ENCODE measurements around the gene TNNI2. TPM values are rescaled to one million over a fixed set of nuclear protein-coding genes. Genes with fewer than 3 reads are reported as not detected.

TNNI2 gene
- total RNA-seq, 2 experiments from 2014 or later = 2.5 to 14.3 TPM

- Histone ChIP-seq H3K27ac (ENCODE audit: low read depth, low read length, poor library complexity, severe bottlenecking) (peak within 1 kb of the TSS; percentile 96), H3K4me1 (ENCODE audit: insufficient read depth, low read length, poor library complexity, severe bottlenecking) (peaks cover 53% of the 10 kb centered on the region), H3K36me3 (ENCODE audit: insufficient read depth, low read length) (no peaks in the 10 kb centered on the region; the same call in 1 of the 2 replicates), H4K20me1 (ENCODE audit: insufficient read depth, low read length) (peaks cover 10% of the 10 kb centered on the region), H3K4me3 (ENCODE audit: low read depth, low read length, poor library complexity, severe bottlenecking) (peak within 1 kb of the TSS; percentile 93), H3K9me3 (ENCODE audit: low read length) (no peaks in the 10 kb centered on the region), H2AFZ (ENCODE audit: low read length) (peak within 1 kb of the TSS; percentile 26; the same call in 1 of the 2 replicates), H3K4me2 (ENCODE audit: low read length) (peak within 1 kb of the TSS; percentile 85), H3K79me2 (ENCODE audit: insufficient read depth, low read depth, low read length) (peaks cover 29% of the 10 kb centered on the region), H3K9me2 (ENCODE audit: insufficient read depth, low read length) (no peaks in the 10 kb centered on the region)
- ChIA-PET POLR2A (interaction anchor here (1.3 kb wide), 2 partner anchors 12 to 14 kb away, joined by 3 to 4 read pairs; partner anchors contain the start of gene TNNI2), CTCF (ENCODE audit: unreplicated experiment) (interaction anchor here (1.1 kb wide), 1 partner anchor 12 kb away, joined by 10 read pairs; no protein-coding TSS in a partner anchor)
- intact Hi-C loops (cut with micrococcal nuclease; ENCODE audit: unreplicated experiment) = loop anchor here (1.0 to 5.0 kb wide), 3 partner anchors 13 to 534 kb away; no protein-coding TSS in a partner anchor
- BruUV-seq (replicated peaks) = no TSS peak
- TF ChIP-seq EZH2phosphoT487 (IDR thresholded peaks at IDR 0.05; ENCODE audit: borderline replicate concordance, low read depth, low read length) (no peak), CTCF (conservative IDR thresholded peaks at IDR 0.05; ENCODE audit: low read length) (no peak)
- peak; percentile 96 for DNase-seq (ENCODE audit: low spot score)
Measured at GRCh38 chr11:1852877-1853276, 14.1 kb downstream of the TNNI2 start, which contains the start of gene LSP1. Gene LSP1 (plus strand): TSS chr11:1853084. CDS start chr11:1853145, 61 bp downstream.

- Histone ChIP-seq H3K4me1 (ENCODE audit: insufficient read depth, low read length, poor library complexity, severe bottlenecking) (peaks cover 53% of the 10 kb centered on the region), H3K4me2 (ENCODE audit: low read length) (peak overlapping the region; percentile 85), H3K9me3 (ENCODE audit: low read length) (no peaks in the 10 kb centered on the region), H4K20me1 (ENCODE audit: insufficient read depth, low read length) (peaks cover 10% of the 10 kb centered on the region), H3K27ac (ENCODE audit: low read depth, low read length, poor library complexity, severe bottlenecking) (peak overlapping the region; percentile 96), H3K4me3 (ENCODE audit: low read depth, low read length, poor library complexity, severe bottlenecking) (peak overlapping the region; percentile 93), H3K36me3 (ENCODE audit: insufficient read depth, low read length) (no peaks in the 10 kb centered on the region; the same call in 1 of the 2 replicates), H2AFZ (ENCODE audit: low read length) (no peak overlapping the region), H3K9me2 (ENCODE audit: insufficient read depth, low read length) (no peaks in the 10 kb centered on the region), H3K79me2 (ENCODE audit: insufficient read depth, low read depth, low read length) (peaks cover 29% of the 10 kb centered on the region)
- no TSS peak for BruUV-seq (replicated peaks)
- peak; percentile 19 for DNase-seq (ENCODE audit: low spot score)
- intact Hi-C loops (cut with micrococcal nuclease; ENCODE audit: unreplicated experiment) = loop anchor here (2.0 to 5.0 kb wide), 3 partner anchors 29 to 534 kb away; no protein-coding TSS in a partner anchor
- ChIA-PET POLR2A (interaction anchor here (1.3 kb wide), 1 partner anchor 14 kb away, joined by 4 read pairs; the partner anchor contains the start of gene TNNI2), CTCF (ENCODE audit: unreplicated experiment) (interaction anchor here (1.1 kb wide), 1 partner anchor 13 kb away, joined by 10 read pairs; no protein-coding TSS in a partner anchor)
- TF ChIP-seq CTCF (conservative IDR thresholded peaks at IDR 0.05; ENCODE audit: low read length) = no peak
- TF ChIP-seq EZH2phosphoT487 (IDR thresholded peaks at IDR 0.05; ENCODE audit: borderline replicate concordance, low read depth, low read length) = no peak
Measured at GRCh38 chr11:1853376-1854131, 14.8 kb downstream of the TNNI2 start.

Measured in OCI-LY7 (cell line).